H9 (cell line): Measurements from ENCODE around the gene SRXN1. TPM values are rescaled to one million over a fixed set of nuclear protein-coding genes. Genes with fewer than 3 reads are reported as not detected.

ENCODE experiments used
- DNase-seq: peaks from one replicate; pipeline ENCODE4 v3.0.0-alpha.2; 2017
- H2AFZ ChIP-seq: one replicate; pipeline ENCODE4 v1.6.1; 2013; ENCODE audit warnings: mild to moderate bottlenecking, low read length, control low read depth, moderate library complexity
- H2AK5ac ChIP-seq: 2 replicates; pipeline ENCODE4 v1.6.1; 2013; ENCODE audit warnings: low read length, control low read depth, mixed read lengths; ENCODE audit not compliant: insufficient read length
- H2BK120ac ChIP-seq: one replicate; pipeline ENCODE4 v1.6.1; 2013; ENCODE audit warnings: low read depth, mild to moderate bottlenecking, low read length, control low read depth, inconsistent platforms; ENCODE audit not compliant: poor library complexity, severe bottlenecking
- H2BK12ac ChIP-seq: 2 replicates; pipeline ENCODE4 v1.6.1; 2013; ENCODE audit warnings: low read length, control low read depth, mixed read lengths, low read depth; ENCODE audit not compliant: insufficient read length
- H2BK15ac ChIP-seq: 2 replicates; pipeline ENCODE4 v1.6.1; 2013; ENCODE audit warnings: low read depth, low read length, control low read depth
- H2BK20ac ChIP-seq: one replicate; pipeline ENCODE4 v1.6.1; 2013; ENCODE audit warnings: low read depth, mild to moderate bottlenecking, low read length, control low read depth, inconsistent platforms; ENCODE audit not compliant: poor library complexity, severe bottlenecking
- H2BK5ac ChIP-seq: 2 replicates; pipeline ENCODE4 v1.6.1; 2013; ENCODE audit warnings: low read length, control low read depth, mixed read lengths; ENCODE audit not compliant: insufficient read length
- H3K14ac ChIP-seq: 2 replicates; pipeline ENCODE4 v1.6.1; 2013; ENCODE audit warnings: low read length, control low read depth; ENCODE audit not compliant: insufficient read depth
- H3K18ac ChIP-seq: 2 replicates; pipeline ENCODE4 v1.6.1; 2013; ENCODE audit warnings: low read depth, mild to moderate bottlenecking, mixed read lengths, low read length, control low read depth; ENCODE audit not compliant: insufficient read length
- H3K23ac ChIP-seq: 2 replicates; pipeline ENCODE4 v1.6.1; 2013; ENCODE audit warnings: low read length, control low read depth, mixed read lengths, low read depth; ENCODE audit not compliant: insufficient read length
- H3K23me2 ChIP-seq: 2 replicates; pipeline ENCODE4 v1.6.1; 2013; ENCODE audit warnings: low read depth, mild to moderate bottlenecking, mixed read lengths, low read length, control low read depth; ENCODE audit not compliant: insufficient read length, poor library complexity, severe bottlenecking
- H3K27ac ChIP-seq: 2 replicates; pipeline ENCODE4 v1.5.1; 2013; ENCODE audit warnings: low read length, control low read depth, mixed read lengths, low read depth; ENCODE audit not compliant: insufficient read length
- H3K27me3 ChIP-seq: 2 replicates; pipeline ENCODE4 v1.6.1; 2013; ENCODE audit warnings: low read length, control low read depth, inconsistent platforms; ENCODE audit not compliant: insufficient read depth
- H3K4ac ChIP-seq: 2 replicates; pipeline ENCODE4 v1.6.1; 2013; ENCODE audit warnings: low read depth, mild to moderate bottlenecking, control low read depth, inconsistent platforms, low read length, moderate library complexity
- H3K4me1 ChIP-seq: 2 replicates; pipeline ENCODE4 v1.6.1; 2013; ENCODE audit warnings: low read length, control low read depth, inconsistent platforms; ENCODE audit not compliant: insufficient read depth
- H3K4me2 ChIP-seq: 2 replicates; pipeline ENCODE4 v1.6.1; 2013; ENCODE audit warnings: low read length, control low read depth, mixed read lengths; ENCODE audit not compliant: insufficient read length, insufficient read depth
- H3K56ac ChIP-seq: 2 replicates; pipeline ENCODE4 v1.6.1; 2013; ENCODE audit warnings: low read depth, mild to moderate bottlenecking, mixed read lengths, low read length, control low read depth; ENCODE audit not compliant: insufficient read length
- H3K79me1 ChIP-seq: 2 replicates; pipeline ENCODE4 v1.6.1; 2013; ENCODE audit warnings: low read depth, mild to moderate bottlenecking, moderate library complexity, low read length, control low read depth, inconsistent platforms; ENCODE audit not compliant: insufficient read depth, poor library complexity, severe bottlenecking
- H3K79me2 ChIP-seq: 2 replicates; pipeline ENCODE4 v1.6.1; 2013; ENCODE audit warnings: low read length, control low read depth, inconsistent platforms; ENCODE audit not compliant: insufficient read depth
- H3K9ac ChIP-seq: 2 replicates; pipeline ENCODE4 v1.6.1; 2013; ENCODE audit warnings: low read length, control low read depth, mixed read lengths; ENCODE audit not compliant: insufficient read length; ENCODE audit errors: extremely low read depth
- H3K9me3 ChIP-seq: one replicate; pipeline ENCODE4 v1.6.1; 2013; ENCODE audit warnings: low read depth, low read length, inconsistent platforms; ENCODE audit not compliant: control insufficient read depth
- H3T11ph ChIP-seq: one replicate; pipeline ENCODE4 v1.6.1; 2013; ENCODE audit warnings: mild to moderate bottlenecking, low read length, control low read depth, inconsistent platforms
- H4K20me1 ChIP-seq: one replicate; pipeline ENCODE4 v1.6.1; 2013; ENCODE audit not compliant: control insufficient read depth, insufficient read length, insufficient read depth
- H4K5ac ChIP-seq: 2 replicates; pipeline ENCODE4 v1.6.1; 2013; ENCODE audit warnings: low read depth, mild to moderate bottlenecking, mixed read lengths, low read length, control low read depth; ENCODE audit not compliant: insufficient read length
- H4K8ac ChIP-seq: replicated peaks from 2 replicates; pipeline ENCODE4 v1.6.1; 2013; ENCODE audit warnings: low read length, control low read depth, mixed read lengths, low read depth; ENCODE audit not compliant: insufficient read length
- H4K91ac ChIP-seq: 2 replicates; pipeline ENCODE4 v1.6.1; 2013; ENCODE audit warnings: low read depth, mild to moderate bottlenecking, moderate library complexity, mixed read lengths, low read length, control low read depth; ENCODE audit not compliant: insufficient read length
- H3K27ac Mint-ChIP-seq, 3 experiments: 2 replicates in 2 of 3; 3 replicates in 1 of 3; pipeline ENCODE4 v1.8.0; 2020 to 2021; ENCODE audit warnings: mixed read lengths in 3 of 3, mild to moderate bottlenecking in 1 of 3, moderate library complexity in 1 of 3
- H3K27me3 Mint-ChIP-seq: 2 replicates; pipeline ENCODE4 v1.8.0; 2021; ENCODE audit warnings: low read depth, mild to moderate bottlenecking, moderate library complexity, mixed read lengths
- H3K36me3 Mint-ChIP-seq, 3 experiments: 2 replicates in 2 of 3; 3 replicates in 1 of 3; pipeline ENCODE4 v1.8.0; 2020 to 2021; ENCODE audit warnings: low read depth in 3 of 3, mixed read lengths in 3 of 3; ENCODE audit not compliant: insufficient read depth in 1 of 3
- H3K4me1 Mint-ChIP-seq, 2 experiments: 2 replicates each; pipeline ENCODE4 v1.8.0; 2020; ENCODE audit warnings: mixed read lengths in 2 of 2
- H3K4me3 Mint-ChIP-seq, 2 experiments: 2 replicates in 1 of 2; 3 replicates in 1 of 2; pipeline ENCODE4 v1.8.0; 2020 to 2021; ENCODE audit warnings: mild to moderate bottlenecking in 2 of 2, mixed read lengths in 2 of 2, moderate library complexity in 1 of 2
- H3K9me3 Mint-ChIP-seq, 2 experiments: 2 replicates in 1 of 2; 3 replicates in 1 of 2; pipeline ENCODE4 v1.8.0; 2020; ENCODE audit warnings: mild to moderate bottlenecking in 2 of 2, mixed read lengths in 2 of 2, moderate library complexity in 1 of 2
- WGBS: extraction: QIAGEN DNeasy Blood & Tissue Kit; methylation state at CpG from one replicate; pipeline ENCODE4 v1.1.7; 2013; ENCODE audit warnings: missing lambda C conversion rate, low lambda C conversion rate, mixed read lengths; ENCODE audit not compliant: insufficient read length; ENCODE audit errors: extremely low coverage; 5-methylcytosine and 5-hydroxymethylcytosine counted together
- total RNA-seq: library from RNA; stranded (reverse); gene quantifications from 2 replicates; pipeline ENCODE4 v1.2.1, GENCODE V29; 2021
- TF ChIP-seq, protein P1 (sequence below): fragments of 200-600 bp; sonication (generic); conservative IDR thresholded peaks from 3 replicates; pipeline ENCODE4 v1.8.0; 2021; ENCODE audit warnings: antibody characterized with exemption, mild to moderate bottlenecking

SRXN1 gene
- total RNA-seq, 1 experiment from 2014 or later, result 25.7 TPM

DNA sequence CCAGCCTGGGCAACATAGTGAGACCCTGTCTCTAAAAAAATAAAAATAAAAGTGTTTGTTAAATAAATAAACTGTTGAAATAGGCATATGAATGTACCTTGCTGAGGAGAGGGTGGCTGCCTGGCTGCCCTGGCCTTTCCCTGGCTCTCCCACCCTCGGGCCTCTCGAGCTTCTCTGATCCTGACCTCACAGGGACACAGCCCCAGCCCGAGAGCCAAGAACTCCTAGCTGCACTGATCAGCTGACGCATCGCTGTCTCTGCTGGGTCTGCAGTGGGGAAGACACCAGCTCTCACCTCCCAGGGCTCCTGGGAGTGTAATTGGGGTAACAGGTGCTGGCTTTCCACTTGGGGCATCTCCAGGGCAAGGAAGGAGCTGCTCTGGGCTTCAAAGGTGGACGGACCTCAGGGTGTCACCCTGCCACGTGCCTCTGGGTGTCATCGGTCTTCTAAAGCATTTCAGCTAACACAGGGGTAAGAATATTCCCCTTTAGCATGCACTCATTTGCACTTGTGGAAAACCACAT, 49.8 kb downstream of the SRXN1 start:
- H2BK15ac ChIP-seq, result no peak overlapping the region
- no peak overlapping the region for H2AFZ ChIP-seq
- H3K9ac ChIP-seq, result no peak overlapping the region
- no peak overlapping the region for H3K27ac ChIP-seq
- no peaks in the 10 kb centered on the region for H3K9me3 ChIP-seq
- H4K5ac ChIP-seq, result no peak overlapping the region
- Mint-ChIP-seq H3K36me3 (peaks cover 0 to 5% (median 2%) of the 10 kb centered on the region in 3 experiments; a peak in 3 of 7 replicates), H3K9me3 (no peaks in the 10 kb centered on the region), H3K27ac (no peak overlapping the region), H3K4me3 (no peak overlapping the region), H3K4me1 (peaks cover 0 to 6% of the 10 kb centered on the region in 2 experiments), H3K27me3 (peaks cover 6% of the 10 kb centered on the region)
- no peaks in the 10 kb centered on the region for H3K79me2 ChIP-seq
- H3T11ph ChIP-seq, result no peak overlapping the region
- H2AK5ac ChIP-seq, result no peak overlapping the region
- no peak overlapping the region for H3K18ac ChIP-seq
- no peak overlapping the region for H2BK5ac ChIP-seq
- no peaks in the 10 kb centered on the region for H3K27me3 ChIP-seq
- no peak for DNase-seq
- H3K23ac ChIP-seq, result no peak overlapping the region
- no peak overlapping the region for H2BK120ac ChIP-seq
- no peaks in the 10 kb centered on the region for H3K79me1 ChIP-seq
- H4K91ac ChIP-seq, result no peak overlapping the region
- H3K23me2 ChIP-seq, result no peaks in the 10 kb centered on the region
- TF ChIP-seq, protein P1, sequence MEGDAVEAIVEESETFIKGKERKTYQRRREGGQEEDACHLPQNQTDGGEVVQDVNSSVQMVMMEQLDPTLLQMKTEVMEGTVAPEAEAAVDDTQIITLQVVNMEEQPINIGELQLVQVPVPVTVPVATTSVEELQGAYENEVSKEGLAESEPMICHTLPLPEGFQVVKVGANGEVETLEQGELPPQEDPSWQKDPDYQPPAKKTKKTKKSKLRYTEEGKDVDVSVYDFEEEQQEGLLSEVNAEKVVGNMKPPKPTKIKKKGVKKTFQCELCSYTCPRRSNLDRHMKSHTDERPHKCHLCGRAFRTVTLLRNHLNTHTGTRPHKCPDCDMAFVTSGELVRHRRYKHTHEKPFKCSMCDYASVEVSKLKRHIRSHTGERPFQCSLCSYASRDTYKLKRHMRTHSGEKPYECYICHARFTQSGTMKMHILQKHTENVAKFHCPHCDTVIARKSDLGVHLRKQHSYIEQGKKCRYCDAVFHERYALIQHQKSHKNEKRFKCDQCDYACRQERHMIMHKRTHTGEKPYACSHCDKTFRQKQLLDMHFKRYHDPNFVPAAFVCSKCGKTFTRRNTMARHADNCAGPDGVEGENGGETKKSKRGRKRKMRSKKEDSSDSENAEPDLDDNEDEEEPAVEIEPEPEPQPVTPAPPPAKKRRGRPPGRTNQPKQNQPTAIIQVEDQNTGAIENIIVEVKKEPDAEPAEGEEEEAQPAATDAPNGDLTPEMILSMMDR, result no peak
- H3K4me1 ChIP-seq, result no peaks in the 10 kb centered on the region
- H3K4me2 ChIP-seq, result no peak overlapping the region
- H3K56ac ChIP-seq, result no peak overlapping the region
- H2BK20ac ChIP-seq, result no peak overlapping the region
- no peak overlapping the region for H4K8ac ChIP-seq
- H3K4ac ChIP-seq, result no peak overlapping the region
- no CpG with 5 or more reads among the region's 8 CpGs for WGBS
- H3K14ac ChIP-seq, result no peak overlapping the region
- no peak overlapping the region for H2BK12ac ChIP-seq
- H4K20me1 ChIP-seq, result no peaks in the 10 kb centered on the region
